Endothelial cell of umbilical vein (primary cell): Measurements from ENCODE around the gene RGSL1.

Experiments
- EZH2 ChIP-seq: IDR thresholded peaks from 2 replicates; pipeline ENCODE4 v1.6.1; 2012; ENCODE audit warnings: borderline replicate concordance, low read depth, mild to moderate bottlenecking, moderate library complexity, low read length, inconsistent platforms; ENCODE audit not compliant: severe bottlenecking
- POLR2A ChIP-seq: IDR thresholded peaks from 2 replicates; pipeline ENCODE4 v1.6.1; 2012; ENCODE audit warnings: low read depth, mild to moderate bottlenecking, control low read depth, low read length
- POLR2AphosphoS5 ChIP-seq: IDR thresholded peaks from 2 replicates; pipeline ENCODE4 v1.6.1; 2012; ENCODE audit warnings: low read depth, mild to moderate bottlenecking, control low read depth, low read length, moderate library complexity; ENCODE audit not compliant: insufficient read depth
- TF ChIP-seq, protein P1 (sequence below), 2 donors: IDR thresholded peaks; 1 replicate in 1 of 2; 2 replicates in 1 of 2; pipeline ENCODE4 v1.5.1; 2011; ENCODE audit warnings: low read length in 2 of 2, mild to moderate bottlenecking in 2 of 2, moderate library complexity in 2 of 2, control low read depth in 1 of 2, inconsistent platforms in 1 of 2, low read depth in 1 of 2; ENCODE audit not compliant: insufficient read depth in 1 of 2; ENCODE audit errors: extremely low read depth in 1 of 2
- TF ChIP-seq, protein P2 (sequence below): IDR thresholded peaks from 2 replicates; pipeline ENCODE4 v1.6.1; 2011; ENCODE audit not compliant: insufficient read depth, insufficient read length

DNA sequence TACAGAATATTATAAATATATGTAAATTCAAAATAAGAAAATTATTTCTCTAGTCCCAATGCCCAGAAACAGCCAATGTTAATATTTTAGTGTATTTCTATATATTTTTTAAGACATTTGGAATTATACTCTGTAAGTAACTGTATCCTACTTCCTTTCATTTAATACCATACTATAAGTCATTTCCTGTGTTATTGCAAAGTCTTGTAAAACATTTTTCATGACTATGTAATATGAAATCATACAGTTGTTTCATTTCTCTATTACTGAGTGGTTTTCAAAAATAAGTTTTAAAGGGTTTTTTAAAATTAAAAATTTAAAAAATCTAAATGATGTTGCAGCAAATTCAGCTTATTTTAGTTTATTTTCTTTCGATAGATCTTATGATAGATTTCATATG, 137.1 kb downstream of the RGSL1 start:
- TF ChIP-seq POLR2A, result no peak
- TF ChIP-seq, protein P1, sequence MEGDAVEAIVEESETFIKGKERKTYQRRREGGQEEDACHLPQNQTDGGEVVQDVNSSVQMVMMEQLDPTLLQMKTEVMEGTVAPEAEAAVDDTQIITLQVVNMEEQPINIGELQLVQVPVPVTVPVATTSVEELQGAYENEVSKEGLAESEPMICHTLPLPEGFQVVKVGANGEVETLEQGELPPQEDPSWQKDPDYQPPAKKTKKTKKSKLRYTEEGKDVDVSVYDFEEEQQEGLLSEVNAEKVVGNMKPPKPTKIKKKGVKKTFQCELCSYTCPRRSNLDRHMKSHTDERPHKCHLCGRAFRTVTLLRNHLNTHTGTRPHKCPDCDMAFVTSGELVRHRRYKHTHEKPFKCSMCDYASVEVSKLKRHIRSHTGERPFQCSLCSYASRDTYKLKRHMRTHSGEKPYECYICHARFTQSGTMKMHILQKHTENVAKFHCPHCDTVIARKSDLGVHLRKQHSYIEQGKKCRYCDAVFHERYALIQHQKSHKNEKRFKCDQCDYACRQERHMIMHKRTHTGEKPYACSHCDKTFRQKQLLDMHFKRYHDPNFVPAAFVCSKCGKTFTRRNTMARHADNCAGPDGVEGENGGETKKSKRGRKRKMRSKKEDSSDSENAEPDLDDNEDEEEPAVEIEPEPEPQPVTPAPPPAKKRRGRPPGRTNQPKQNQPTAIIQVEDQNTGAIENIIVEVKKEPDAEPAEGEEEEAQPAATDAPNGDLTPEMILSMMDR (IDR thresholded peaks at IDR 0.05; ENCODE audit: extremely low read depth in 1 of 2, insufficient read depth in 1 of 2, low read depth in 1 of 2, low read length in 2 of 2), result no peak
- no peak for TF ChIP-seq POLR2AphosphoS5
- TF ChIP-seq, protein P2, sequence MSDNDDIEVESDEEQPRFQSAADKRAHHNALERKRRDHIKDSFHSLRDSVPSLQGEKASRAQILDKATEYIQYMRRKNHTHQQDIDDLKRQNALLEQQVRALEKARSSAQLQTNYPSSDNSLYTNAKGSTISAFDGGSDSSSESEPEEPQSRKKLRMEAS, result no peak
- TF ChIP-seq EZH2, result no peak
